NCI-H1048 (cell line): Measurements from ENCODE around the gene TMEM169.
"Not testable (repeated sequence)": the region's sequence is repeated elsewhere in the genome, so short reads cannot be mapped to it uniquely, and the experiment has no call there.

ENCODE experiments used
- DNase-seq: peaks from one replicate; lab custom pipeline; 2025; lab: John Stamatoyannopoulos, UW

TMEM169 gene

GRCh38 chr2:216131175-216131926 lies 49.6 kb downstream of the TMEM169 start:
- DNase-seq: no peak

DNA sequence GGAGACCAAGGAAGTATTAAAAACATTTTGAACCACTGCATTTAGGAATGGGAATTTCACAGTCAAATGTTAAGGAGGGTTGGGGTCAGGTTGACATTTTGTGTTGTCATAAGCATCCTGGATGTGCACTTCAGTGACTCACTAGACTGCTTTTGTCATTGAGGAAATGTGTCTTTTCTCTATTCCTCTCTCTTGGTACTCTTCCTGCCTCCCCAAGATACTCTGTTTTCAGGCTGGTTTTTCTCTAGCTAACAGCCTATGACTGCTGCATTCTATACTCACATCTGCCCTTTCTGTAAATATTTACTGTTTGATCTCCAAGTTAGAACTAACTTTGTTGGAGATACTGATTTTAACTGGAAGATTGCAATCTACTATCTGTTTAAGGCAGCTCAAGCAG lies 50.9 kb downstream of the TMEM169 start:
- no peak for DNase-seq

- DNase-seq: no peak
Observed at GRCh38 chr2:216133397-216133796, 51.7 kb downstream of the TMEM169 start.

- no peak for DNase-seq
Observed at GRCh38 chr2:216134958-216135541, 53.3 kb downstream of the TMEM169 start.

- DNase-seq: no peak
Observed at GRCh38 chr2:216139884-216140283, 58.2 kb downstream of the TMEM169 start.

DNA sequence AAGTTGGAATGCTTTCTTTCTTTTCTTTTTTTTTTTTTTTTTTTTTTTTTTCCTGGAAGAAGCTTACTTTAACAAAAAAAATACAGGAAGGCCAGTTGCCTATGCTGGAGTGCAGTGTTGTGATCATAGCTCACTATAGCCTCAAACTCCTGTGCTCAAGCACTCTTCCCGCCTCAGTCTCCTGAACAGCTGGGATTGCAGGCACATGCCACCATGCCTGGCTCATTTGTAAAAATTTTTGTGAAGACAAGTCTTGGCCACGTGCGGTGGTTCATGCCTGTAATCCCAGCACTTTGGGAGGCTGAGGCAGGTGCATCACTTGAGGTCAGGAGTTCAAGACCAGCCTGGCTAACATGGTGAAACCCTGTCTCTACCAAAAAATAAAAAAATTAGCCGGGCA lies 59.8 kb downstream of the TMEM169 start:
- DNase-seq: not testable (repeated sequence)

DNA sequence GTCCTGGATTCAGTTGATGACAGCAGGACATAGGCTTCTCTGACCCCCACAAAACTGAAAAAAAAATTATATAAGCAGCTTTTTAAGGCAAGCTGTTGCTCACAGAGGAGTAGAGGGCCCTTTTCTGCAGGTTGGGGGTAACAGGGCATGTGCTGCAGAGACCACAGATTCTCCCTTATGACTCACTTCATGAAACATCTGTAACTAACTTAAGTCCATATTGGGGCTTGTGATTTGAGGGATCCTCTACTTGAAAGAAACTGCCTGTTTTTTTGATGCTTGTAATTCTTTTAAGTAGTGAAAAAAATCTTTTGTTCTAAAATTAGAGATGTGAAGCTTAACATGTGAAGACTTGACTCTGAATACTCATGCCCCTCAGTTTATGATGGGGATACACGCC lies 60.8 kb downstream of the TMEM169 start:
- DNase-seq: no peak

DNA sequence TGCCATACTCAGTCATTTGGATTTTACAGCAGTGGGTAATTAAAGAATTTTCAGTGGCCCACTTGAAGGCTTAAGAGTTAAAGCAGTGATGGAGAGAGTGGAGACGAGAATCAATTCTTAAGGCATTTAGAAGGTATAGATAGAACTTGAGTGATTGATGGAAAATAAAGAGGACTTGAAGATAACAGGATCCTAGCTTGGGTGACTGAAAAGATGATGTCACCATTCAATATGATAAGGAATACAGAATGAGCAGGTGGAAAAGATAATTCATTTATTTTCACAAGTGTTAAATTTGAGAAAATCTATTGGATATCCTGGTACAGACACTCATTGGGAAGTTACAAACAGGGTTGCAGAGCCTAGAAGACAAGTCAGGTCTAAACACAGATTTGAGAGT lies 62.7 kb downstream of the TMEM169 start:
- DNase-seq: no peak

GRCh38 chr2:216144857-216145256 lies 63.1 kb downstream of the TMEM169 start:
- DNase-seq: no peak

DNA sequence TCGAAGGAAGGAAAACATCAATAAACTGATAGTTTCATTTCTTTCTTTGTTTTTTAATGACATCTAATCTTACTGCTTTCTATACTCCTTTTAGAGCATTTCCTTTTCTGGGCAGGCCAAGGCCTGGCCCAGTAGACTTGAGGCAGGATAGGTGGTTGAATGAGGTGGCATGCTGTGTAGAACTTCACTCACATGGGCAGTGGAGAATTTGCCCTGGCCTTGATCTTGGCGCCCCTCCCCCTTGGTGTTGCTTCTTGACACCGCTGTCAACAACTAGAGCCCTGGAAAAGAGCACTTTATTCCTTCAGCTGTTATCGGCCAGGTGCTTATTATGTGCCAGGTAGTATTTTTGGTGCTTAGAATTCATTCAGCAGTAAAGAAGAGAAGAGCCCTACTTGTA lies 64.9 kb downstream of the TMEM169 start:
- no peak for DNase-seq

DNA sequence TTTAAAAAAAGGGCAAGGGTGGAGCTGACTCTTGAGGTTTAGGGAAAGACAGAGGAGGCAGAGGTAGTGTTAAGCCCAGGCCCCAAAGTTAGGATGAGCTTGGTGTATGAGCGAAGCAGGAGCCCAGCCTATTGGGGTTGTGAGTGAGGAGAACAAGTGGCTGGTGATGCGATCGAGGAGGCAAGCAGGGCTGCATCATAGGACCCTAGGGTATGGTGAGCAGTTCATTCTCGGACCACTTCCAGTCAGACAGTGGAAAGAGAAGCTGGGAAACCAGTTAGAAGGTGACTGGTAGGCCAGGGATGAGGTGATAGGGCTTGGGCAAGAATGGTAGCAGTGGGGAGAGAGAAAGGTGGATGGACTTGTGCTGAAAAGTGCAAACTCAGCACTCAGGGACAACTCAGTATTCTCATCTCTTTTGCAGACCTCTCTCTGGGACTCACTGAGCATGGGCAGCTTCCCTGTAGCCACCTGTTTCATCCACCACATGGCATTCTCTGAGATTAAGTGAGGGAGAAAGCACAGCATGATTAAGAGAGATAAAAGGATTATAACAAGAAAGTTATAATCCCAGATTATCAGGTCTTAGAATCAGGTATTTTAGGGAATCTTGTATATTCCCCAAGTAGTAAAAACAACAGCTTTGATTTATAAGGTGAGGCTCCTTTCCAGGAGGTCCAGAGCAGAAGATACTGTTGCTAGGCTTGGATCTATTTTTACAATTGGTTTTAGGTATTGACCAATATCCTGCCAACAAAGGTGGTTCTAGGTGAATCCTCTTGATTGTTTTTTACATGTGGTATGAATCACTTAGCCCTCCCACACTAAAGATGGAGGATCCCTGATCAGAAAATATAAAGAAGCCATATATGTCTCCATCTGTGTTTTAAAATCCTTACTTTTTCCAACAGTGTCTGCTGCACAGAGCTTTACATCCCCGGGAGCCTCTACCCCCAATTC lies 65.7 kb downstream of the TMEM169 start:
- DNase-seq: no peak

- no peak for DNase-seq
Observed at GRCh38 chr2:216148983-216149382, 67.3 kb downstream of the TMEM169 start.

DNA sequence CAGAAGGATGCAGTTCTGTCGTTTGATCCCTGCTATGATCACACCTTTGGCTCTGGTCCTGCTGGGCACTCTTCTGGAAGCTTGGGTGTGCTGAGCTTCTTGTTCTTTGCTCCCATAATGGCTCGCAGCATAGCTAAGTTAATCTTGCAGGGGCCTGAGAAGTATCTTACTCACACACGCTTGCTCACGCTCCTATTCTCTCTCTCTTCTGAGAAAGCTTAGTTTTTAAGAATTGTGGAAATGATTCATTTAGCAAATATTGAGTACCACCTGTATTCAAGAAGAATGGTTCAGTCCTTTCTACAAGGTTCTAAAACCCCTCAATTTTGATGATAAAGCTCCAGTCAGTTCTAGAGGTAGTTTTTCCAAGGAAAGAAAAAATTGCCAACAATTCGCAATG lies 68.0 kb downstream of the TMEM169 start:
- DNase-seq: no peak

GRCh38 chr2:216151313-216152025 lies 69.8 kb downstream of the TMEM169 start:
- DNase-seq: no peak
